KMS-11 (cell line): ENCODE data around the gene AREL1.

Source experiments
- H2AFZ ChIP-seq: fragments of 200-600 bp; sonication (generic); 2 replicates; pipeline ENCODE4 v1.6.1; 2016; ENCODE audit warnings: antibody characterized with exemption, mixed run types, low read depth
- H3K27ac ChIP-seq: fragments of 200-600 bp; sonication (generic); 2 replicates; pipeline ENCODE4 v1.6.1; 2016; ENCODE audit warnings: mild to moderate bottlenecking, mixed run types
- H3K27me3 ChIP-seq: fragments of 200-600 bp; sonication (generic); 2 replicates; pipeline ENCODE4 v1.6.1; 2017; ENCODE audit warnings: mild to moderate bottlenecking, low read depth, mixed run types, moderate library complexity; ENCODE audit not compliant: insufficient read depth
- H3K36me3 ChIP-seq: fragments of 200-600 bp; sonication (generic); 2 replicates; pipeline ENCODE4 v1.6.1; 2017; ENCODE audit warnings: mild to moderate bottlenecking, mixed run types; ENCODE audit not compliant: insufficient read depth
- H3K4me1 ChIP-seq: fragments of 200-600 bp; sonication (generic); 2 replicates; pipeline ENCODE4 v1.6.1; 2016; ENCODE audit warnings: mild to moderate bottlenecking, low read depth, mixed run types; ENCODE audit not compliant: poor library complexity, severe bottlenecking
- H3K4me2 ChIP-seq: fragments of 200-600 bp; sonication (generic); 2 replicates; pipeline ENCODE4 v1.7.0; 2016; ENCODE audit warnings: mild to moderate bottlenecking, mixed run types
- H3K4me3 ChIP-seq: fragments of 200-600 bp; sonication (generic); IDR thresholded peaks from 2 replicates; pipeline ENCODE4 v1.6.1; 2017; ENCODE audit warnings: low read depth, low read length, mixed read lengths; ENCODE audit not compliant: insufficient read depth
- H3K79me2 ChIP-seq: fragments of 200-600 bp; sonication (generic); 2 replicates; pipeline ENCODE4 v1.6.1; 2016; ENCODE audit warnings: low read depth, mixed run types; ENCODE audit not compliant: insufficient read depth
- H3K9ac ChIP-seq: fragments of 200-600 bp; sonication (generic); 2 replicates; pipeline ENCODE4 v1.6.1; 2016; ENCODE audit warnings: mild to moderate bottlenecking, mixed run types
- H4K20me1 ChIP-seq: fragments of 200-600 bp; sonication (generic); 2 replicates; pipeline ENCODE4 v1.6.1; 2016; ENCODE audit warnings: mild to moderate bottlenecking, mixed run types; ENCODE audit not compliant: insufficient read depth
- TF ChIP-seq, protein P1 (sequence below): fragments of 200-600 bp; sonication (generic); conservative IDR thresholded peaks from 2 replicates; pipeline ENCODE4 v1.6.1; 2017; ENCODE audit warnings: low read depth, mild to moderate bottlenecking, antibody characterized with exemption, low read length, moderate library complexity, mixed read lengths

AREL1 gene

DNA sequence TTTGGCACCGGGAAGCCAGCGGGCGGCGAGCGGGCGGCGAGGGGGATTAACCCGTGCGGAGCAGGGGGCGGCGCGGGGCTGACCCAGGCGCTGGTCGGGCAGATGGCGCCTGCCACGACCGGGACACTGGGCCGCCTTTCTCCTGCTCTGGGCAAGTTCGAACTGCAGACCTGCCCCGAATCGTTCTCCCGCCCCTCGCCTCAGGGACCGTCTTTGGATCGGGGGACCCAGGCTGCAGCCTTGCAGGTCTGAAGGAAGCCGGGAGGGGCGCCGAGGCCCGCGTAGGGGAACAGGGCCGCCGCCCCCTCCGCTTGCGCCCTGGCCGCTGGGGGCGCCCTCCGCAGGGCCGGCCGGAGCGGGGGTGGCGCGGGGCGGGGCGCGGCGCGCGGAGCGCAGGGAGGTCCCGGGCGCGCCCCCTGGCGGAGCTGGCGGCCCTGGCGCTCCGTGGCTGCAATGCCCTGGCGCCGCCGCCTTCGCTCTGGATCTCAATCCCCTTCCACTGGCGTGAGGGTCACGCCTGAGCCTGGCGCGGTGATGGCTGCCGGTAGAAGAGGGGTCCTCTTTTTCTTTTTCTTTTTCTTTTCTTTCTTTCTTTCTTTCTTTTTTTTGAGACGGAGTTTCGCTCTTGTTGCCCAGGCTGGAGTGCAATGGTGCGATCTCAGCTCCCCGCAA, 100.4 kb downstream of the AREL1 start:
- Histone ChIP-seq H3K27ac (no peak overlapping the region), H3K4me3 (no peak overlapping the region), H4K20me1 (no peaks in the 10 kb centered on the region), H3K4me2 (peak overlapping the region; percentile 51), H3K79me2 (no peaks in the 10 kb centered on the region), H3K9ac (no peak overlapping the region), H3K4me1 (no peaks in the 10 kb centered on the region), H3K27me3 (no peaks in the 10 kb centered on the region), H2AFZ (peak overlapping the region; percentile 78), H3K36me3 (no peaks in the 10 kb centered on the region)
- TF ChIP-seq, protein P1, sequence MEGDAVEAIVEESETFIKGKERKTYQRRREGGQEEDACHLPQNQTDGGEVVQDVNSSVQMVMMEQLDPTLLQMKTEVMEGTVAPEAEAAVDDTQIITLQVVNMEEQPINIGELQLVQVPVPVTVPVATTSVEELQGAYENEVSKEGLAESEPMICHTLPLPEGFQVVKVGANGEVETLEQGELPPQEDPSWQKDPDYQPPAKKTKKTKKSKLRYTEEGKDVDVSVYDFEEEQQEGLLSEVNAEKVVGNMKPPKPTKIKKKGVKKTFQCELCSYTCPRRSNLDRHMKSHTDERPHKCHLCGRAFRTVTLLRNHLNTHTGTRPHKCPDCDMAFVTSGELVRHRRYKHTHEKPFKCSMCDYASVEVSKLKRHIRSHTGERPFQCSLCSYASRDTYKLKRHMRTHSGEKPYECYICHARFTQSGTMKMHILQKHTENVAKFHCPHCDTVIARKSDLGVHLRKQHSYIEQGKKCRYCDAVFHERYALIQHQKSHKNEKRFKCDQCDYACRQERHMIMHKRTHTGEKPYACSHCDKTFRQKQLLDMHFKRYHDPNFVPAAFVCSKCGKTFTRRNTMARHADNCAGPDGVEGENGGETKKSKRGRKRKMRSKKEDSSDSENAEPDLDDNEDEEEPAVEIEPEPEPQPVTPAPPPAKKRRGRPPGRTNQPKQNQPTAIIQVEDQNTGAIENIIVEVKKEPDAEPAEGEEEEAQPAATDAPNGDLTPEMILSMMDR = peak; percentile 12; the same call in 1 of the 2 replicates

DNA sequence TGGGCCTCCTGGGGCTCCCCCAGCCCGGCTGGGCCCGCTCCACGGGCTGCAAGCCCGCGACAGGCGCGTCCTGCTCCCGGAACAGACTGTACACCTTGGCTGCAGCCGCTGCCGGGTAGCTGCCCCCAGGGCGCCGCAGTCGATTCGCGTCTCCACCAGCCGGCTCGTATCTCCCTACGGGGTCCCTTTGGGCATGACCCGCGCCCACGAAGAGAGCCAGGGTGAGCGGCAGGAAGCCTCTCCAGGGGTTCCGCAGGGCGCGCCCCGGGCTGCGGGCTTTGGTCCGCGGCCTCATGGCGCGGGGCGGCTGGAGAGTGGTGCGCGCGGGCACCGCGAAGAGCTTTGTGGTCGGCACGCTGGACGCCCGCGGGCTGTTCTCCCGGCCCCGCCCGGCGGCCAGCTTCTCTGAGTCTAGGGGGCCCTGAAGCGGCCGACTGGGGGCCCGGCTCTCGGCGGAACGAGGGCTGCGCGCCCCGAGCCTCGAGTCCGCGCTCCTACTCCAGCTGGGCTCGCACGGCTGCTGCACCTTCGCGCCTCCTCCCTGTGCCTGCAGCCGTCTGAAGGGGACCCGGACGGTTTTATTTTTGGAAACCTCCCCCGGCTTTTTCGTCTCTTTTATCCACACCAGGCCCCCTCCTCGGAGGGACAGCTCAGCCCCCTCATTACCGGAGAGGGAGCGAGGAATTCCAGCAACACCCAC, 101.1 kb downstream of the AREL1 start, which contains the start of gene LTBP2:
Gene LTBP2, minus strand, starts transcription at position 588 of the 700 bp plus-strand sequence. Its CDS starts 293 bp downstream, at position 295.
- H3K27ac ChIP-seq = no peak within 1 kb of the TSS
- H3K36me3 ChIP-seq = no peaks in the 10 kb centered on the region
- no peak within 1 kb of the TSS for H3K4me3 ChIP-seq
- H2AFZ ChIP-seq = peak within 1 kb of the TSS; percentile 78
- TF ChIP-seq, protein P1 = no peak
- peak within 1 kb of the TSS; percentile 51 for H3K4me2 ChIP-seq
- no peaks in the 10 kb centered on the region for H3K27me3 ChIP-seq
- H3K4me1 ChIP-seq = no peaks in the 10 kb centered on the region
- H3K79me2 ChIP-seq = no peaks in the 10 kb centered on the region
- H4K20me1 ChIP-seq = no peaks in the 10 kb centered on the region
- no peak within 1 kb of the TSS for H3K9ac ChIP-seq
